PC-9 (cell line): ENCODE measurements around the gene MIEN1.

ENCODE experiments used
- CTCF ChIP-seq: fragments of 200-600 bp; sonication (generic); conservative IDR thresholded peaks from 2 replicates; pipeline ENCODE4 v1.6.1; 2017; ENCODE audit warnings: mixed run types, antibody characterized with exemption, mild to moderate bottlenecking, moderate library complexity
- EZH2 ChIP-seq: fragments of 200-600 bp; sonication (generic); IDR thresholded peaks from 2 replicates; pipeline ENCODE4 v1.8.0; 2017; ENCODE audit warnings: antibody characterized with exemption, low read depth

- TF ChIP-seq EZH2: no peak
- no peak for TF ChIP-seq CTCF
Observed at GRCh38 chr17:39711851-39712250, 18.5 kb downstream of the MIEN1 start.
